Jurkat, Clone E6-1 (cell line): ENCODE data around the gene GNAL.
A peak's percentile ranks its signal among the peaks of the same experiment; 100 is the strongest.
"Not testable (repeated sequence)": the region's sequence is repeated elsewhere in the genome, so short reads cannot be mapped to it uniquely, and the experiment has no call there.

ENCODE experiments used
- DNase-seq: peaks from one replicate; pipeline ENCODE4 v3.0.0-alpha.2; 2011; ENCODE audit warnings: low read depth, low spot score
- H3K4me3 ChIP-seq: 2 replicates; pipeline ENCODE4 v1.5.1; 2011; ENCODE audit warnings: mild to moderate bottlenecking, low read length, control low read depth, moderate library complexity

GNAL gene

GRCh38 chr18:11714244-11714918 is 25.3 kb downstream of the GNAL start:
- no peak for DNase-seq
- no peak overlapping the region for H3K4me3 ChIP-seq

- not testable (repeated sequence) for H3K4me3 ChIP-seq
Observed at GRCh38 chr18:11716767-11717315, 27.8 kb downstream of the GNAL start.

GRCh38 chr18:11719050-11719449 is 30.0 kb downstream of the GNAL start:
- H3K4me3 ChIP-seq: no peak overlapping the region
- DNase-seq: no peak

More at GRCh38 chr18:11716767-11717315, 27.8 kb downstream of the GNAL start:
- not testable (repeated sequence) for DNase-seq

GRCh38 chr18:11719621-11720020 is 30.6 kb downstream of the GNAL start:
- no peak overlapping the region for H3K4me3 ChIP-seq
- no peak for DNase-seq

- no peak overlapping the region for H3K4me3 ChIP-seq
Observed at GRCh38 chr18:11721720-11722119, 32.7 kb downstream of the GNAL start.

GRCh38 chr18:11724781-11725180 is 35.7 kb downstream of the GNAL start:
- no peak overlapping the region for H3K4me3 ChIP-seq
- DNase-seq: no peak

More at GRCh38 chr18:11721720-11722119, 32.7 kb downstream of the GNAL start:
- no peak for DNase-seq

- no peak for DNase-seq
- no peak overlapping the region for H3K4me3 ChIP-seq
Observed at GRCh38 chr18:11726556-11726955, 37.5 kb downstream of the GNAL start.

- DNase-seq: peak; percentile 16
- no peak overlapping the region for H3K4me3 ChIP-seq
Observed at GRCh38 chr18:11728249-11728648, 39.2 kb downstream of the GNAL start.

GRCh38 chr18:11729556-11729955 is 40.5 kb downstream of the GNAL start:
- H3K4me3 ChIP-seq: no peak overlapping the region
- no peak for DNase-seq

GRCh38 chr18:11733031-11733430 is 44.0 kb downstream of the GNAL start:
- peak overlapping the region; percentile 9 for H3K4me3 ChIP-seq

GRCh38 chr18:11736656-11737055 is 47.6 kb downstream of the GNAL start:
- no peak for DNase-seq

More at GRCh38 chr18:11733031-11733430, 44.0 kb downstream of the GNAL start:
- DNase-seq: peak; percentile 21

GRCh38 chr18:11739893-11740292 is 50.8 kb downstream of the GNAL start:
- H3K4me3 ChIP-seq: no peak overlapping the region
- no peak for DNase-seq

More at GRCh38 chr18:11736656-11737055, 47.6 kb downstream of the GNAL start:
- no peak overlapping the region for H3K4me3 ChIP-seq

- H3K4me3 ChIP-seq: no peak overlapping the region
- DNase-seq: no peak
Observed at GRCh38 chr18:11740461-11740860, 51.4 kb downstream of the GNAL start.

- peak; percentile 12 for DNase-seq
Observed at GRCh38 chr18:11741505-11742145, 52.6 kb downstream of the GNAL start.

GRCh38 chr18:11745521-11745920 is 56.5 kb downstream of the GNAL start:
- DNase-seq: no peak
- H3K4me3 ChIP-seq: no peak overlapping the region

More at GRCh38 chr18:11741505-11742145, 52.6 kb downstream of the GNAL start:
- H3K4me3 ChIP-seq: no peak overlapping the region

- no peak for DNase-seq
Observed at GRCh38 chr18:11747286-11747685, 58.2 kb downstream of the GNAL start.

GRCh38 chr18:11747731-11748130 is 58.7 kb downstream of the GNAL start:
- no peak overlapping the region for H3K4me3 ChIP-seq
- no peak for DNase-seq

More at GRCh38 chr18:11747286-11747685, 58.2 kb downstream of the GNAL start:
- no peak overlapping the region for H3K4me3 ChIP-seq

- H3K4me3 ChIP-seq: no peak overlapping the region
- DNase-seq: no peak
Observed at GRCh38 chr18:11749305-11749704, 60.2 kb downstream of the GNAL start.

- no peak overlapping the region for H3K4me3 ChIP-seq
- DNase-seq: no peak
Observed at GRCh38 chr18:11750171-11750570, 61.1 kb downstream of the GNAL start.

GRCh38 chr18:11750581-11751310 is 61.7 kb downstream of the GNAL start:
- DNase-seq: no peak
- H3K4me3 ChIP-seq: no peak overlapping the region
